GM12875 (cell line): Measurements from ENCODE around the gene NEU2.
"Not testable (repeated sequence)": the region's sequence is repeated elsewhere in the genome, so short reads cannot be mapped to it uniquely, and the experiment has no call there.

ENCODE experiments used
- H3K4me3 ChIP-seq: one replicate; pipeline ENCODE4 v1.5.1; 2011; ENCODE audit warnings: low read depth, low read length, control low read depth
- CTCF ChIP-seq: IDR thresholded peaks from 2 replicates; pipeline ENCODE4 v1.5.1; 2011; ENCODE audit warnings: low read depth, mild to moderate bottlenecking, control low read depth, inconsistent platforms, low read length, moderate library complexity, borderline replicate concordance; ENCODE audit not compliant: insufficient read depth

NEU2 gene

GRCh38 chr2:233062451-233062850 is 30.0 kb downstream of the NEU2 start:
- no peak for TF ChIP-seq CTCF
- peak overlapping the region; percentile 53 for H3K4me3 ChIP-seq

GRCh38 chr2:233062946-233063268 is 30.4 kb downstream of the NEU2 start:
- peak overlapping the region; percentile 53 for H3K4me3 ChIP-seq
- TF ChIP-seq CTCF = no peak

GRCh38 chr2:233063269-233063975 is 30.9 kb downstream of the NEU2 start:
- peak; percentile 54; the same call in 1 of the 2 replicates for TF ChIP-seq CTCF
- H3K4me3 ChIP-seq = peak overlapping the region; percentile 53

GRCh38 chr2:233063976-233064411 is 31.5 kb downstream of the NEU2 start:
- H3K4me3 ChIP-seq = peak overlapping the region; percentile 2
- no peak for TF ChIP-seq CTCF

GRCh38 chr2:233064530-233065199 is 32.2 kb downstream of the NEU2 start:
- no peak overlapping the region for H3K4me3 ChIP-seq
- TF ChIP-seq CTCF = no peak

- H3K4me3 ChIP-seq = not testable (repeated sequence)
Measured at GRCh38 chr2:233065200-233065589, 32.7 kb downstream of the NEU2 start.

GRCh38 chr2:233065954-233066470 is 33.5 kb downstream of the NEU2 start:
- no peak overlapping the region for H3K4me3 ChIP-seq
- TF ChIP-seq CTCF = no peak
